Testis (tissue), 2 donors: ENCODE data around the gene CELA1.

Experiments
- POLR2A ChIP-seq: fragments of 450-650 bp; IDR thresholded peaks from one replicate; pipeline ENCODE4 v1.6.1; 2017; ENCODE audit warnings: antibody characterized with exemption, mild to moderate bottlenecking, moderate library complexity
- TF ChIP-seq, protein P1 (sequence below), 3 experiments: fragments of 450-650 bp in 2 of 3; fragments of 200-600 bp in 1 of 3; sonication (generic) in 1 of 3; IDR thresholded peaks; one replicate each; pipeline ENCODE4 v1.5.1; 2016 to 2019; ENCODE audit warnings: antibody characterized with exemption in 3 of 3, mild to moderate bottlenecking in 2 of 3, moderate library complexity in 1 of 3

- TF ChIP-seq, protein P1, sequence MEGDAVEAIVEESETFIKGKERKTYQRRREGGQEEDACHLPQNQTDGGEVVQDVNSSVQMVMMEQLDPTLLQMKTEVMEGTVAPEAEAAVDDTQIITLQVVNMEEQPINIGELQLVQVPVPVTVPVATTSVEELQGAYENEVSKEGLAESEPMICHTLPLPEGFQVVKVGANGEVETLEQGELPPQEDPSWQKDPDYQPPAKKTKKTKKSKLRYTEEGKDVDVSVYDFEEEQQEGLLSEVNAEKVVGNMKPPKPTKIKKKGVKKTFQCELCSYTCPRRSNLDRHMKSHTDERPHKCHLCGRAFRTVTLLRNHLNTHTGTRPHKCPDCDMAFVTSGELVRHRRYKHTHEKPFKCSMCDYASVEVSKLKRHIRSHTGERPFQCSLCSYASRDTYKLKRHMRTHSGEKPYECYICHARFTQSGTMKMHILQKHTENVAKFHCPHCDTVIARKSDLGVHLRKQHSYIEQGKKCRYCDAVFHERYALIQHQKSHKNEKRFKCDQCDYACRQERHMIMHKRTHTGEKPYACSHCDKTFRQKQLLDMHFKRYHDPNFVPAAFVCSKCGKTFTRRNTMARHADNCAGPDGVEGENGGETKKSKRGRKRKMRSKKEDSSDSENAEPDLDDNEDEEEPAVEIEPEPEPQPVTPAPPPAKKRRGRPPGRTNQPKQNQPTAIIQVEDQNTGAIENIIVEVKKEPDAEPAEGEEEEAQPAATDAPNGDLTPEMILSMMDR (IDR thresholded peaks at IDR 0.05) = no peak
- no peak for TF ChIP-seq POLR2A
Measured at GRCh38 chr12:51395283-51396230, 49.1 kb upstream of the CELA1 start.
